Right lobe of liver (tissue), 6 donors: Measurements from ENCODE around the gene RPL11. TPM values are rescaled to one million over a fixed set of nuclear protein-coding genes. Genes with fewer than 3 reads are reported as not detected.
"Not testable (repeated sequence)": the region's sequence is repeated elsewhere in the genome, so short reads cannot be mapped to it uniquely, and the experiment has no call there.

Experiments
- ATAC-seq, 4 donors: fragments of 200-7000 bp; cut with Tn5 transposase; one replicate each; pipeline ENCODE4 v1.9.1; 2020; ENCODE audit warnings: mild to moderate bottlenecking in 4 of 4, moderate library complexity in 4 of 4
- DNase-seq, 3 donors: peaks; one replicate each; pipeline ENCODE4 v3.0.0-alpha.2; 2020
- H3K27ac ChIP-seq, 3 donors: fragments of 200-600 bp; one replicate each; pipeline ENCODE4 v1.8.0; 2022
- H3K27me3 ChIP-seq, 2 donors: fragments of 200-600 bp; one replicate each; pipeline ENCODE4 v1.8.0; 2022
- H3K36me3 ChIP-seq, 4 donors: fragments of 200-600 bp; sonication (generic) in 1 of 4; one replicate each; pipeline versions ENCODE4 v1.5.1 to v1.8.0; 2017 to 2022; ENCODE audit warnings: control low read depth in 1 of 4
- H3K4me1 ChIP-seq, 4 donors: fragments of 200-600 bp; sonication (generic) in 1 of 4; one replicate each; pipeline versions ENCODE4 v1.5.1 to v1.8.0; 2017 to 2022; ENCODE audit warnings: control low read depth in 1 of 4
- H3K4me3 ChIP-seq, 3 donors: fragments of 200-600 bp; one replicate each; pipeline ENCODE4 v1.8.0; 2022
- H3K9me3 ChIP-seq, 4 donors: fragments of 200-600 bp; sonication (generic) in 1 of 4; one replicate each; pipeline versions ENCODE4 v1.5.1 to v1.8.0; 2017 to 2022; ENCODE audit warnings: control low read depth in 1 of 4
- CTCF ChIP-seq, 4 donors: fragments of 200-600 bp in 3 of 4; fragments of 450-650 bp in 1 of 4; IDR thresholded peaks; one replicate each; pipeline versions ENCODE4 v1.5.1 to v1.8.0; 2016 to 2022; ENCODE audit warnings: antibody characterized with exemption in 4 of 4, mild to moderate bottlenecking in 2 of 4
- POLR2A ChIP-seq: fragments of 450-650 bp; IDR thresholded peaks from one replicate; pipeline ENCODE4 v1.6.1; 2017; ENCODE audit warnings: antibody characterized with exemption, mild to moderate bottlenecking
- WGBS: methylation state at CpG from one replicate; pipeline ENCODE4 v1.1.6; 2018; ENCODE audit warnings: low coverage, low lambda C conversion rate; ENCODE audit not compliant: insufficient coverage; ENCODE audit errors: missing lambda C conversion rate; 5-methylcytosine and 5-hydroxymethylcytosine counted together
- intact Hi-C, 2 donors: fragments of 100-400 bp; cut with DNase I; formaldehyde crosslinking; loops; one replicate each; pipeline versions ENCODE4 v1.11.2 to v1.14.1; 2022
- total RNA-seq, 6 experiments: library from RNA; depleted of rRNA in 2 of 6; stranded (reverse); fragments of >200 nt in 2 of 6; fragmentation: NEBNext Ultra II Directional in 3 of 6; extraction: Animal tissue kit (Norgen Biotek cat#: 25700) in 3 of 6; gene quantifications; one replicate each; pipeline versions ENCODE4 v1.1.0 to v1.2.4, GENCODE V29; 2016 to 2023
- donor health status: DM: no; HTN: yes; CAD: no.
- donor health status: DM: no; HTN: no; CAD: no.
- donor health status: DM: no; HTN: no; CAD: no.
- donor health status: DM: no; HTN: yes; CAD: no.
- donor health status: DM: no; HTN: yes; CAD: no.

The RPL11 gene
- total RNA-seq, 6 experiments from 2014 or later: 341 to 471 (median 405) TPM

- Histone ChIP-seq H3K27me3 (no peaks in the 10 kb centered on the region), H3K27ac (no peak overlapping the region), H3K4me3 (no peak overlapping the region), H3K9me3 (no peaks in the 10 kb centered on the region), H3K36me3 (no peaks in the 10 kb centered on the region), H3K4me1 (peaks cover 0 to 6% (median 0%) of the 10 kb centered on the region in 4 donors)
- DNase-seq (no peak), ATAC-seq (no peak)
- no peak for TF ChIP-seq POLR2A
- 91% methylated on average over 4 of the region's 4 CpGs for WGBS
- intact Hi-C loops: no loop called here
These were observed 45.5 kb upstream of the RPL11 start for GRCh38 chr1:23646091-23646490.

DNA sequence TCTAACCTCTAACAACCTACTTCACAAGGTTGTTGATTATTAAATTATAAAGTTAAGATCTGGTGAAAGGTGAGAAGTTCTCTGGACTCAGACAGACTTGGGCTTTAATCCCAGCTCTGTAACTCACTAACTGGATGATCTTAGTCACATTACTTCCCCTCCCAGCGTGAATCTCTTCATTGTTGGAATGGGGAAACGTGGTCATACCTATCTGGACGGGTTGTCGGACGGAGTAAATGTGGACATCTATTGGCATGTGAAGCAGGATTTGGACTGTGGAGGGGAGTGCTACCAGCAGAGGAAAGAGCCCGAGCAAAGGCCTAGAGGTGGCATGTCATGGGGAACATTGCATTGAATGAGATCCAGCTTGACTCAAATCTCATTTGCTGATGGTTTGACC, 45.1 kb upstream of the RPL11 start:
- Histone ChIP-seq H3K27ac (no peak overlapping the region), H3K4me3 (no peak overlapping the region), H3K4me1 (peaks cover 0 to 6% (median 0%) of the 10 kb centered on the region in 4 donors), H3K9me3 (no peaks in the 10 kb centered on the region), H3K27me3 (no peaks in the 10 kb centered on the region), H3K36me3 (no peaks in the 10 kb centered on the region)
- intact Hi-C loops: no loop called here
- WGBS: 72% methylated on average over 5 of the region's 6 CpGs
- ATAC-seq (no peak), DNase-seq (no peak)
- TF ChIP-seq CTCF (IDR thresholded peaks at IDR 0.05) (no peak), POLR2A (no peak)

- WGBS: 86% methylated on average over 6 of the region's 6 CpGs
- H3K36me3 ChIP-seq: no peaks in the 10 kb centered on the region
- no peak overlapping the region for H3K4me3 ChIP-seq
- DNase-seq: no peak
- H3K9me3 ChIP-seq: no peaks in the 10 kb centered on the region
- intact Hi-C loops: no loop called here
- H3K27ac ChIP-seq: no peak overlapping the region
- no peak for TF ChIP-seq POLR2A
- no peak for TF ChIP-seq CTCF (IDR thresholded peaks at IDR 0.05)
- peaks cover 0 to 6% (median 0%) of the 10 kb centered on the region in 4 donors for H3K4me1 ChIP-seq
- no peak for ATAC-seq
- no peaks in the 10 kb centered on the region for H3K27me3 ChIP-seq
These were observed 43.0 kb upstream of the RPL11 start for GRCh38 chr1:23648576-23648975.

DNA sequence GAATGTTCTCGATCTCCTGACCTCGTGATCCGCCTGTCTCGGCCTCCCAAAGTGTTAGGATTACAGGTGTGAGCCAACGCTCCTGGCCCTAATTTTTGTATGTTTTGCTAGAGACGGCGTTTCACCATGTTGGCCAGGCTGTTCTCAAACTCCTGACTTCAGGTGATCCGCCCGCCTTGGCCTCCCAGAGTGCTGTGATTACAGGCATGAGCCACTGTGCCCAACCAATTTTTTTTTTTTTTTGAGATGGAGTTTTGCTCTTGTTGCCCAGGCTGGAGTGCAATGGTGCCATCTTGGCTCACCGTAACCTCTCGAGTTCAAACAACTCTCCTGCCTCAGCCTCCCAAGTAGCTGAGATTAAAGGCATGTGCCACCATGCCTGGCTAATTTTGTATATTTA, 42.4 kb upstream of the RPL11 start:
- intact Hi-C loops, H3K9me3 ChIP-seq, DNase-seq, H3K27me3 ChIP-seq, ATAC-seq, H3K27ac ChIP-seq, H3K36me3 ChIP-seq, H3K4me1 ChIP-seq, H3K4me3 ChIP-seq: not testable (repeated sequence)
- 89% methylated on average over 9 of the region's 11 CpGs for WGBS

GRCh38 chr1:23650344-23650990, 41.1 kb upstream of the RPL11 start:
- Histone ChIP-seq H3K36me3 (no peaks in the 10 kb centered on the region), H3K4me1 (peaks cover 0 to 6% (median 0%) of the 10 kb centered on the region in 4 donors), H3K4me3 (no peak overlapping the region), H3K27ac (peak overlapping the region in 1 of 3 donors; percentile 1), H3K9me3 (no peaks in the 10 kb centered on the region), H3K27me3 (no peaks in the 10 kb centered on the region)
- WGBS: 62% methylated on average over 10 of the region's 10 CpGs
- DNase-seq (no peak), ATAC-seq (peak in 1 of 4 donors; percentile 6)
- intact Hi-C loops: no loop called here
- TF ChIP-seq POLR2A (no peak), CTCF (IDR thresholded peaks at IDR 0.05) (no peak)
